ENCODE measurements around the gene GPR84.

- no peak for TF ChIP-seq POLR2A (IDR thresholded peaks at IDR 0.05)
- peak in 1 of 3 experiments; percentile 13 for TF ChIP-seq CTCF (IDR thresholded peaks at IDR 0.05)
Observed at GRCh38 chr12:54358191-54358944, 5.9 kb downstream of the GPR84 start.
